ENCODE results near the gene TERT.
"Not testable (repeated sequence)": the region's sequence is repeated elsewhere in the genome, so short reads cannot be mapped to it uniquely, and the experiment has no call there.

TERT gene
- total RNA-seq = 0 to 0.19 (median 0.17) reads per million in 3 donors

- H3K4me3 ChIP-seq (ENCODE audit: insufficient read depth, low read depth, low read length, poor library complexity, severe bottlenecking) = peak within 1 kb of the TSS; percentile 39
- no peaks in the 10 kb centered on the region for H3K27me3 ChIP-seq (replicated peaks; ENCODE audit: control insufficient read depth, insufficient read depth, low read length, poor library complexity, severe bottlenecking)
- peak; percentile 37 to 60 (median 56) for DNase-seq
- H3K27ac ChIP-seq (ENCODE audit: insufficient read depth, low read length, poor library complexity, severe bottlenecking) = no peak within 1 kb of the TSS
- peaks cover 13% of the 10 kb centered on the region for H3K4me1 ChIP-seq (ENCODE audit: control insufficient read depth, insufficient read depth, low read length, poor library complexity, severe bottlenecking)
- no peaks in the 10 kb centered on the region for H3K9me3 ChIP-seq (ENCODE audit: control insufficient read depth, low read length)
- H3K36me3 ChIP-seq (ENCODE audit: control insufficient read depth, insufficient read depth, low read length) = no peaks in the 10 kb centered on the region
Observed at GRCh38 chr5:1294835-1295649, at the start of gene TERT. Gene TERT, minus strand, starts transcription at chr5:1295068. Its CDS starts 79 bp downstream, at chr5:1294989.

GRCh38 chr5:1343931-1344901 lies 49.3 kb upstream of the TERT start:
- Histone ChIP-seq H3K9me3 (ENCODE audit: control insufficient read depth, low read length) (no peaks in the 10 kb centered on the region), H3K27ac (ENCODE audit: insufficient read depth, low read length, poor library complexity, severe bottlenecking) (peak overlapping the region; percentile 55), H3K4me3 (ENCODE audit: insufficient read depth, low read depth, low read length, poor library complexity, severe bottlenecking) (peak overlapping the region; percentile 69), H3K27me3 (replicated peaks; ENCODE audit: control insufficient read depth, insufficient read depth, low read length, poor library complexity, severe bottlenecking) (no peaks in the 10 kb centered on the region), H3K36me3 (ENCODE audit: control insufficient read depth, insufficient read depth, low read length) (peaks cover 27% of the 10 kb centered on the region), H3K4me1 (ENCODE audit: control insufficient read depth, insufficient read depth, low read length, poor library complexity, severe bottlenecking) (peaks cover 18% of the 10 kb centered on the region)
- no peak for DNase-seq

GRCh38 chr5:1343315-1343751 lies 48.5 kb upstream of the TERT start:
- peaks cover 18% of the 10 kb centered on the region for H3K4me1 ChIP-seq (ENCODE audit: control insufficient read depth, insufficient read depth, low read length, poor library complexity, severe bottlenecking)
- H3K27ac ChIP-seq (ENCODE audit: insufficient read depth, low read length, poor library complexity, severe bottlenecking) = no peak overlapping the region
- DNase-seq = no peak
- H3K4me3 ChIP-seq (ENCODE audit: insufficient read depth, low read depth, low read length, poor library complexity, severe bottlenecking) = no peak overlapping the region
- H3K36me3 ChIP-seq (ENCODE audit: control insufficient read depth, insufficient read depth, low read length) = peaks cover 34% of the 10 kb centered on the region
- H3K9me3 ChIP-seq (ENCODE audit: control insufficient read depth, low read length) = no peaks in the 10 kb centered on the region
- no peaks in the 10 kb centered on the region for H3K27me3 ChIP-seq (replicated peaks; ENCODE audit: control insufficient read depth, insufficient read depth, low read length, poor library complexity, severe bottlenecking)

GRCh38 chr5:1342711-1343110 lies 47.8 kb upstream of the TERT start:
- not testable (repeated sequence) for H3K27me3 ChIP-seq (replicated peaks; ENCODE audit: control insufficient read depth, insufficient read depth, low read length, poor library complexity, severe bottlenecking); DNase-seq; H3K9me3 ChIP-seq (ENCODE audit: control insufficient read depth, low read length); H3K27ac ChIP-seq (ENCODE audit: insufficient read depth, low read length, poor library complexity, severe bottlenecking); H3K4me3 ChIP-seq (ENCODE audit: insufficient read depth, low read depth, low read length, poor library complexity, severe bottlenecking)
- Histone ChIP-seq H3K36me3 (ENCODE audit: control insufficient read depth, insufficient read depth, low read length) (peaks cover 40% of the 10 kb centered on the region), H3K4me1 (ENCODE audit: control insufficient read depth, insufficient read depth, low read length, poor library complexity, severe bottlenecking) (peaks cover 18% of the 10 kb centered on the region)

GRCh38 chr5:1342268-1342667 lies 47.4 kb upstream of the TERT start:
- no peak overlapping the region for H3K27ac ChIP-seq (ENCODE audit: insufficient read depth, low read length, poor library complexity, severe bottlenecking)
- peaks cover 18% of the 10 kb centered on the region for H3K4me1 ChIP-seq (ENCODE audit: control insufficient read depth, insufficient read depth, low read length, poor library complexity, severe bottlenecking)
- H3K36me3 ChIP-seq (ENCODE audit: control insufficient read depth, insufficient read depth, low read length) = peaks cover 45% of the 10 kb centered on the region
- H3K9me3 ChIP-seq (ENCODE audit: control insufficient read depth, low read length) = no peaks in the 10 kb centered on the region
- DNase-seq = no peak
- no peaks in the 10 kb centered on the region for H3K27me3 ChIP-seq (replicated peaks; ENCODE audit: control insufficient read depth, insufficient read depth, low read length, poor library complexity, severe bottlenecking)
- H3K4me3 ChIP-seq (ENCODE audit: insufficient read depth, low read depth, low read length, poor library complexity, severe bottlenecking) = no peak overlapping the region

GRCh38 chr5:1341863-1342262 lies 47.0 kb upstream of the TERT start:
- H3K27me3 ChIP-seq (replicated peaks; ENCODE audit: control insufficient read depth, insufficient read depth, low read length, poor library complexity, severe bottlenecking) = no peaks in the 10 kb centered on the region
- peaks cover 18% of the 10 kb centered on the region for H3K4me1 ChIP-seq (ENCODE audit: control insufficient read depth, insufficient read depth, low read length, poor library complexity, severe bottlenecking)
- no peak overlapping the region for H3K27ac ChIP-seq (ENCODE audit: insufficient read depth, low read length, poor library complexity, severe bottlenecking)
- H3K4me3 ChIP-seq (ENCODE audit: insufficient read depth, low read depth, low read length, poor library complexity, severe bottlenecking) = no peak overlapping the region
- DNase-seq = no peak
- H3K36me3 ChIP-seq (ENCODE audit: control insufficient read depth, insufficient read depth, low read length) = peaks cover 49% of the 10 kb centered on the region
- H3K9me3 ChIP-seq (ENCODE audit: control insufficient read depth, low read length) = no peaks in the 10 kb centered on the region

- not testable (repeated sequence) for H3K4me1 ChIP-seq (ENCODE audit: control insufficient read depth, insufficient read depth, low read length, poor library complexity, severe bottlenecking); H3K9me3 ChIP-seq (ENCODE audit: control insufficient read depth, low read length); DNase-seq; H3K4me3 ChIP-seq (ENCODE audit: insufficient read depth, low read depth, low read length, poor library complexity, severe bottlenecking); H3K27me3 ChIP-seq (replicated peaks; ENCODE audit: control insufficient read depth, insufficient read depth, low read length, poor library complexity, severe bottlenecking); H3K27ac ChIP-seq (ENCODE audit: insufficient read depth, low read length, poor library complexity, severe bottlenecking)
- peaks cover 67% of the 10 kb centered on the region for H3K36me3 ChIP-seq (ENCODE audit: control insufficient read depth, insufficient read depth, low read length)
Observed at GRCh38 chr5:1339818-1340210, 44.9 kb upstream of the TERT start.

- peaks cover 71% of the 10 kb centered on the region for H3K36me3 ChIP-seq (ENCODE audit: control insufficient read depth, insufficient read depth, low read length)
Observed at GRCh38 chr5:1339139-1339817, 44.4 kb upstream of the TERT start.

GRCh38 chr5:1338506-1339070 lies 43.7 kb upstream of the TERT start:
- DNase-seq = no peak
- Histone ChIP-seq H3K27ac (ENCODE audit: insufficient read depth, low read length, poor library complexity, severe bottlenecking) (no peak overlapping the region), H3K36me3 (ENCODE audit: control insufficient read depth, insufficient read depth, low read length) (peaks cover 78% of the 10 kb centered on the region)

More at GRCh38 chr5:1339139-1339817, 44.4 kb upstream of the TERT start:
- H3K27me3 ChIP-seq (replicated peaks; ENCODE audit: control insufficient read depth, insufficient read depth, low read length, poor library complexity, severe bottlenecking); H3K27ac ChIP-seq (ENCODE audit: insufficient read depth, low read length, poor library complexity, severe bottlenecking); H3K4me3 ChIP-seq (ENCODE audit: insufficient read depth, low read depth, low read length, poor library complexity, severe bottlenecking); H3K4me1 ChIP-seq (ENCODE audit: control insufficient read depth, insufficient read depth, low read length, poor library complexity, severe bottlenecking); DNase-seq; H3K9me3 ChIP-seq (ENCODE audit: control insufficient read depth, low read length): not testable (repeated sequence)

More at GRCh38 chr5:1338506-1339070, 43.7 kb upstream of the TERT start:
- no peaks in the 10 kb centered on the region for H3K27me3 ChIP-seq (replicated peaks; ENCODE audit: control insufficient read depth, insufficient read depth, low read length, poor library complexity, severe bottlenecking)
- H3K9me3 ChIP-seq (ENCODE audit: control insufficient read depth, low read length) = no peaks in the 10 kb centered on the region
- H3K4me1 ChIP-seq (ENCODE audit: control insufficient read depth, insufficient read depth, low read length, poor library complexity, severe bottlenecking) = peaks cover 4% of the 10 kb centered on the region
- H3K4me3 ChIP-seq (ENCODE audit: insufficient read depth, low read depth, low read length, poor library complexity, severe bottlenecking) = no peak overlapping the region

All from effector memory CD4-positive, alpha-beta T cell (primary cell).